ENCODE data around the gene PRND.

DNA sequence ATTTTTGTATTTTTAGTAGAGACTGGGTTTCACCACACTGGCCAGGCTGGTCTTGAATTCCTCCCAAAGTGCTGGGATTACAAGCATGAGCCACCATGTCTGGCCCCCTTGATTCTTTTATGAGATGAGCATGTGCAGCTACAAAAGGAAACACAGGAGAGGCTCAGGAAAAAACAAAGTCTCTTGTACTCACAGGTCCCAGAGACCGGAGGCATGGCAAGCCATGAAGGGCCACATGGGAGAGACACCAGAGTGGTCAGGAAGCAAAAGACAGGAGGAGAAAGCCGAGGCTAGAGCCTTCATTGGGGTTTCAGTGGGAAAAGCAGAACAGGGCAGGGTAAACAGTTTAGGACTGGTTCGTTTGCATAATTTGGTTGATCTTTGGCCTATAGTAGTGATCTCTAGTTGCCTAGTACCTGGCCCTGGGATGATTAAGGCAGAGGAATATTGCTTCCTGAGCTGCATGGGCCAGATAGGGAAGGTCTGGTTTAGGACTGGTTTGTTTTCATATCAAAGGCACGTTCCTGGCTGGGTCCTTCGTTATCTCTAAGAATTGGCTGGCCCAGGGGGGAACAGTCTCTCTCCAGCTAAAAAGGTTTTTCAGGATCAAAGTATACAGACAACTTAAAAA, 48.2 kb upstream of the PRND start:
- TF ChIP-seq CTCF (IDR thresholded peaks at IDR 0.05), result no peak
- no peak for TF ChIP-seq MAX (IDR thresholded peaks at IDR 0.05)
- no peak for TF ChIP-seq EP300 (IDR thresholded peaks at IDR 0.05)

Data from A549 (cell line).